Left renal cortex interstitium (tissue), 4 donors: Measurements from ENCODE around the gene DEFB114. TPM values are rescaled to one million over a fixed set of nuclear protein-coding genes. Genes with fewer than 3 reads are reported as not detected.

ENCODE experiments used
- DNase-seq, 4 donors: peaks; one replicate each; pipeline ENCODE4 v3.0.0-alpha.2; 2013; ENCODE audit warnings: low read depth in 4 of 4, low spot score in 2 of 4, missing footprints in 1 of 4
- polyA plus RNA-seq, 4 donors: library from polyadenylated mRNA; unstranded; fragments of 120-200 nt; gene quantifications; one replicate each; pipeline ENCODE4 v1.2.1, GENCODE V29; 2013; ENCODE audit not compliant: insufficient read length in 4 of 4

The DEFB114 gene
- polyA plus RNA-seq, 4 donors = not detected

GRCh38 chr6:49937811-49938210, 26.2 kb downstream of the DEFB114 start:
- no peak for DNase-seq

GRCh38 chr6:49937017-49937416, 26.9 kb downstream of the DEFB114 start:
- DNase-seq = no peak

- DNase-seq = no peak
These were observed 28.6 kb downstream of the DEFB114 start for GRCh38 chr6:49935387-49935786.

- DNase-seq = no peak
These were observed 29.2 kb downstream of the DEFB114 start for GRCh38 chr6:49934770-49935169.

GRCh38 chr6:49933526-49933925, 30.4 kb downstream of the DEFB114 start:
- no peak for DNase-seq

GRCh38 chr6:49929340-49929739, 34.6 kb downstream of the DEFB114 start:
- DNase-seq = no peak

GRCh38 chr6:49923826-49924225, 40.1 kb downstream of the DEFB114 start:
- no peak for DNase-seq

- no peak for DNase-seq
These were observed 43.9 kb downstream of the DEFB114 start for GRCh38 chr6:49919935-49920644.

GRCh38 chr6:49919261-49919660, 44.7 kb downstream of the DEFB114 start:
- DNase-seq = no peak

- DNase-seq = no peak
These were observed 45.2 kb downstream of the DEFB114 start for GRCh38 chr6:49918787-49919186.

- DNase-seq = no peak
These were observed 48.9 kb downstream of the DEFB114 start for GRCh38 chr6:49915035-49915434.

GRCh38 chr6:49913636-49914375, 50.2 kb downstream of the DEFB114 start:
- no peak for DNase-seq

- no peak for DNase-seq
These were observed 51.8 kb downstream of the DEFB114 start for GRCh38 chr6:49912196-49912595.

- no peak for DNase-seq
These were observed 52.7 kb downstream of the DEFB114 start for GRCh38 chr6:49911252-49911651.

Other genes starting within 250 kb of the DEFB114 start
- gene CRISP3, start 219.8 kb downstream of the DEFB114 start, polyA plus RNA-seq = under 1 TPM in 3 of 4 donors, not detected in 1; 0.16 to 0.49 (median 0.34) TPM
- not detected for gene PGK2, start 176.9 kb downstream of the DEFB114 start, polyA plus RNA-seq
- not detected for gene CRISP1, start 97.6 kb downstream of the DEFB114 start, polyA plus RNA-seq
- not detected for gene DEFB113, start 5.5 kb upstream of the DEFB114 start, polyA plus RNA-seq
- gene DEFB110, start 57.8 kb upstream of the DEFB114 start, polyA plus RNA-seq = not detected
- not detected for gene DEFB112, start 85.8 kb upstream of the DEFB114 start, polyA plus RNA-seq